IMR-90 (cell line): ENCODE data around the gene RNGTT. TPM values are rescaled to one million over a fixed set of nuclear protein-coding genes. Genes with fewer than 3 reads are reported as not detected.
A peak's percentile ranks its signal among the peaks of the same experiment; 100 is the strongest.

ENCODE experiments used
- ATAC-seq: fragments of 200-7000 bp; cut with Tn5 transposase; 2 replicates; pipeline ENCODE4 v1.9.1; 2020; ENCODE audit warnings: low read depth, mild to moderate bottlenecking, moderate library complexity
- BruUV-seq: library from RNA; stranded (reverse); fragments of 400-500 nt; replicated peaks from 2 replicates; lab custom pipeline; 2021; lab: Mats Ljungman, UMichigan
- CTCF ChIA-PET: fragments of 300-600 bp; formaldehyde crosslinking; extraction: SDS; loops from one replicate; lab custom pipeline; 2021; ENCODE audit warnings: antibody characterized with exemption; lab: Yijun Ruan, JAX
- POLR2A ChIA-PET: fragments of 300-600 bp; sonication (Branson Sonifier 250); formaldehyde crosslinking; loops from one replicate; lab custom pipeline; 2022; ENCODE audit warnings: antibody characterized with exemption; ENCODE audit not compliant: unreplicated experiment; lab: Charles Lee
- DNase-seq: peaks from one replicate; pipeline ENCODE4 v3.0.0; 2013
- H2AFZ ChIP-seq: replicated peaks from 2 replicates; pipeline ENCODE3; 2013; ENCODE audit warnings: low read length, mild to moderate bottlenecking; ENCODE audit not compliant: poor library complexity
- H2AK5ac ChIP-seq: 2 replicates; pipeline ENCODE4 v1.6.1; 2013; ENCODE audit warnings: low read depth, low read length, inconsistent platforms
- H2AK9ac ChIP-seq: replicated peaks from 2 replicates; pipeline ENCODE3; 2013; ENCODE audit warnings: mild to moderate bottlenecking, low read depth, low read length, moderate library complexity; ENCODE audit not compliant: poor library complexity
- H2BK120ac ChIP-seq: 2 replicates; pipeline ENCODE4 v1.6.1; 2013; ENCODE audit warnings: low read depth, low read length, inconsistent platforms
- H2BK15ac ChIP-seq: 3 replicates; pipeline ENCODE4 v1.6.1; 2013; ENCODE audit warnings: low read depth, low read length, inconsistent platforms
- H2BK20ac ChIP-seq: 2 replicates; pipeline ENCODE4 v1.6.1; 2013; ENCODE audit warnings: low read depth, mild to moderate bottlenecking, inconsistent platforms, low read length, moderate library complexity
- H2BK5ac ChIP-seq: 2 replicates; pipeline ENCODE4 v1.6.1; 2013; ENCODE audit warnings: mild to moderate bottlenecking, low read depth, low read length, inconsistent platforms; ENCODE audit not compliant: poor library complexity, severe bottlenecking
- H3K14ac ChIP-seq: replicated peaks from 2 replicates; pipeline ENCODE4 v1.6.1; 2013; ENCODE audit warnings: low read depth, low read length, inconsistent platforms
- H3K18ac ChIP-seq: 2 replicates; pipeline ENCODE4 v1.6.1; 2013; ENCODE audit warnings: low read depth, low read length, control low read depth
- H3K23ac ChIP-seq: 2 replicates; pipeline ENCODE4 v1.6.1; 2013; ENCODE audit warnings: low read depth, low read length, inconsistent platforms
- H3K27ac ChIP-seq: 2 replicates; pipeline ENCODE4 v1.5.1; 2013; ENCODE audit warnings: mild to moderate bottlenecking, control low read depth, low read length; ENCODE audit not compliant: insufficient read depth
- H3K27me3 ChIP-seq: 2 replicates; pipeline ENCODE4 v1.6.1; 2013; ENCODE audit warnings: low read length; ENCODE audit not compliant: control insufficient read depth, insufficient read depth
- H3K36me3 ChIP-seq: 2 replicates; pipeline ENCODE4 v1.6.1; 2013; ENCODE audit warnings: low read length, mixed read lengths; ENCODE audit not compliant: control insufficient read depth, insufficient read depth
- H3K4ac ChIP-seq: 2 replicates; pipeline ENCODE4 v1.6.1; 2013; ENCODE audit warnings: low read depth, low read length, inconsistent platforms
- H3K4me1 ChIP-seq: 2 replicates; pipeline ENCODE4 v1.6.1; 2013; ENCODE audit warnings: low read length, mixed read lengths; ENCODE audit not compliant: control insufficient read depth, insufficient read depth
- H3K4me2 ChIP-seq: 2 replicates; pipeline ENCODE4 v1.6.1; 2013; ENCODE audit warnings: low read depth, mild to moderate bottlenecking, control low read depth, low read length, moderate library complexity
- H3K4me3 ChIP-seq: 2 replicates; pipeline ENCODE4 v1.5.1; 2013; ENCODE audit warnings: low read depth, mild to moderate bottlenecking, control low read depth, low read length, moderate library complexity; ENCODE audit not compliant: insufficient read depth
- H3K56ac ChIP-seq: 2 replicates; pipeline ENCODE4 v1.6.1; 2013; ENCODE audit warnings: low read length, inconsistent platforms; ENCODE audit not compliant: insufficient read depth; ENCODE audit errors: extremely low read depth
- H3K79me1 ChIP-seq, 2 experiments: 2 replicates each; pipeline ENCODE4 v1.6.1; 2013; ENCODE audit warnings: low read length in 2 of 2, inconsistent platforms in 1 of 2, low read depth in 1 of 2
- H3K9ac ChIP-seq: 2 replicates; pipeline ENCODE4 v1.6.1; 2013; ENCODE audit warnings: low read depth, low read length, control low read depth
- H3K9me1 ChIP-seq: 2 replicates; pipeline ENCODE4 v1.6.1; 2013; ENCODE audit warnings: low read length, inconsistent platforms; ENCODE audit not compliant: insufficient read depth
- H3K9me3 ChIP-seq: 2 replicates; pipeline ENCODE4 v1.6.1; 2013; ENCODE audit warnings: low read length; ENCODE audit not compliant: control insufficient read depth, insufficient read depth
- H4K20me1 ChIP-seq: 2 replicates; pipeline ENCODE4 v1.6.1; 2013; ENCODE audit warnings: low read length, inconsistent platforms; ENCODE audit not compliant: insufficient read depth
- H4K5ac ChIP-seq: 2 replicates; pipeline ENCODE4 v1.6.1; 2013; ENCODE audit warnings: mild to moderate bottlenecking, low read depth, low read length, control low read depth
- H4K8ac ChIP-seq, 2 experiments: 2 replicates each; pipeline ENCODE4 v1.6.1; 2013; ENCODE audit warnings: low read depth in 2 of 2, low read length in 2 of 2, control low read depth in 1 of 2, inconsistent platforms in 1 of 2
- H4K91ac ChIP-seq: 2 replicates; pipeline ENCODE4 v1.6.1; 2013; ENCODE audit warnings: low read depth, low read length, inconsistent platforms; ENCODE audit not compliant: insufficient read depth
- BHLHE40 ChIP-seq: fragments of 150-350 bp; IDR thresholded peaks from 2 replicates; pipeline ENCODE4 v1.6.1; 2016; ENCODE audit warnings: mild to moderate bottlenecking, low read depth, low read length
- CTCF ChIP-seq: conservative IDR thresholded peaks from 2 replicates; pipeline ENCODE4 v1.5.1; 2012; ENCODE audit warnings: mild to moderate bottlenecking, low read depth, low read length, improper control_type of control experiment
- MXI1 ChIP-seq: IDR thresholded peaks from 2 replicates; pipeline ENCODE4 v1.6.1; 2012; ENCODE audit warnings: low read depth, mild to moderate bottlenecking, low read length, moderate library complexity, borderline replicate concordance
- RAD21 ChIP-seq: IDR thresholded peaks from 2 replicates; pipeline ENCODE4 v1.6.1; 2012; ENCODE audit warnings: low read length, improper control_type of control experiment
- RCOR1 ChIP-seq: IDR thresholded peaks from 2 replicates; pipeline ENCODE4 v1.6.1; 2012; ENCODE audit warnings: mild to moderate bottlenecking, low read length, improper control_type of control experiment; ENCODE audit not compliant: insufficient replicate concordance
- dilution Hi-C: fragments of 300-500 bp; cut with HindIII; formaldehyde crosslinking; loops from one replicate; pipeline ENCODE4 v1.14.3; 2018; ENCODE audit warnings: low sequenced_read_pairs; ENCODE audit not compliant: unreplicated experiment
- in situ Hi-C: fragments of 300-500 bp; cut with MboI; formaldehyde crosslinking; loops from 3 replicates; pipeline ENCODE4 v1.14.3; 2019; ENCODE audit warnings: low sequenced_read_pairs, inconsistent platforms, mixed read lengths
- intact Hi-C: fragments of 100-400 bp; cut with micrococcal nuclease; formaldehyde crosslinking; loops from 2 replicates; pipeline ENCODE4 v1.10.0; 2022
- polyA plus RNA-seq, 3 experiments: library from polyadenylated mRNA; depleted of rRNA; stranded (reverse); fragments of >200 nt; gene quantifications; 2 replicates each; pipeline ENCODE4 v1.2.3, GENCODE V29; 2012; ENCODE audit warnings: low replicate concordance in 1 of 3
- total RNA-seq: library from RNA; depleted of rRNA; stranded (reverse); fragments of >200 nt; gene quantifications from 2 replicates; pipeline ENCODE4 v1.2.3, GENCODE V29; 2012
- TF ChIP-seq, protein P1 (sequence below): fragments of 150-350 bp; IDR thresholded peaks from 2 replicates; pipeline ENCODE4 v1.6.1; 2016; ENCODE audit warnings: low read depth, mild to moderate bottlenecking, low read length, moderate library complexity, borderline replicate concordance

Gene RNGTT
- total and polyA plus RNA-seq, 2 of the 4 experiments (the other 2 are of a cell fraction): 5.4 to 21.7 TPM

- peak; percentile 85 for DNase-seq
- peak overlapping the region; percentile 47 to 93; a peak in 3 of 4 replicates for H4K8ac ChIP-seq
- in situ Hi-C loops (no loop called here), dilution Hi-C loops (no loop called here), intact Hi-C loops (no loop called here)
- ChIA-PET CTCF (interaction anchor here (0.6 to 1.1 kb wide), 5 partner anchors 12 to 583 kb away, joined by 3 to 6 read pairs (median 4); no protein-coding TSS in a partner anchor), POLR2A (interaction anchor here (0.6 kb wide), 1 partner anchor 214 kb away, joined by 4 read pairs; no protein-coding TSS in a partner anchor)
- H3K23ac ChIP-seq: no peak overlapping the region
- H2BK5ac ChIP-seq: peak overlapping the region; percentile 90
- H2BK120ac ChIP-seq: peak overlapping the region; percentile 95
- H2AK9ac ChIP-seq: no peak overlapping the region
- peak; percentile 82 for ATAC-seq
- H3K9me1 ChIP-seq: peaks cover 3% of the 10 kb centered on the region; the same call in 1 of the 2 replicates
- no peak overlapping the region for H3K9ac ChIP-seq
- H2AFZ ChIP-seq: no peak overlapping the region
- H4K5ac ChIP-seq: peak overlapping the region; percentile 77
- H3K4me1 ChIP-seq: peaks cover 3% of the 10 kb centered on the region
- peak overlapping the region; percentile 87; the same call in 1 of the 2 replicates for H4K91ac ChIP-seq
- H2AK5ac ChIP-seq: peak overlapping the region; percentile 91
- peak overlapping the region; percentile 91 for H3K4ac ChIP-seq
- H3K27ac ChIP-seq: peak overlapping the region; percentile 81
- TF ChIP-seq RCOR1 (no peak), RAD21 (no peak), CTCF (no peak), MXI1 (no peak), BHLHE40 (no peak)
- TF ChIP-seq, protein P1, sequence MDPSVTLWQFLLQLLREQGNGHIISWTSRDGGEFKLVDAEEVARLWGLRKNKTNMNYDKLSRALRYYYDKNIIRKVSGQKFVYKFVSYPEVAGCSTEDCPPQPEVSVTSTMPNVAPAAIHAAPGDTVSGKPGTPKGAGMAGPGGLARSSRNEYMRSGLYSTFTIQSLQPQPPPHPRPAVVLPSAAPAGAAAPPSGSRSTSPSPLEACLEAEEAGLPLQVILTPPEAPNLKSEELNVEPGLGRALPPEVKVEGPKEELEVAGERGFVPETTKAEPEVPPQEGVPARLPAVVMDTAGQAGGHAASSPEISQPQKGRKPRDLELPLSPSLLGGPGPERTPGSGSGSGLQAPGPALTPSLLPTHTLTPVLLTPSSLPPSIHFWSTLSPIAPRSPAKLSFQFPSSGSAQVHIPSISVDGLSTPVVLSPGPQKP: no peak
- H3K18ac ChIP-seq: peak overlapping the region; percentile 78
- no peaks in the 10 kb centered on the region for H4K20me1 ChIP-seq
- peak overlapping the region; percentile 52; the same call in 1 of the 2 replicates for H3K4me2 ChIP-seq
- no TSS peak for BruUV-seq
- 0 out of 2 replicates have a peak, but pooled peaks cover 1% of the 10 kb centered on the region for H3K36me3 ChIP-seq
- H3K4me3 ChIP-seq: no peak overlapping the region
- H3K27me3 ChIP-seq: no peaks in the 10 kb centered on the region
- peak overlapping the region; percentile 44; the same call in 1 of the 3 replicates for H2BK15ac ChIP-seq
- peak overlapping the region; percentile 94 for H2BK20ac ChIP-seq
- peaks cover 4 to 8% of the 10 kb centered on the region in 2 experiments; a peak in 2 of 4 replicates for H3K79me1 ChIP-seq
- H3K56ac ChIP-seq: no peak overlapping the region
- peak overlapping the region; percentile 90 for H3K14ac ChIP-seq
- no peaks in the 10 kb centered on the region for H3K9me3 ChIP-seq
Measured at GRCh38 chr6:88843040-88843439, 120.4 kb downstream of the RNGTT start.
